Stimulated activated naive CD8-positive, alpha-beta T cell treated with anti-CD3 and anti-CD28 coated beads, Interleukin-15, Interleukin-2, amounts not matched to agents 100 ng/mL and 50 ng/mL, for 24 hours (primary cell): ENCODE results near the gene DOCK10.
"Not testable (repeated sequence)": the region's sequence is repeated elsewhere in the genome, so short reads cannot be mapped to it uniquely, and the experiment has no call there.

Experiments
- H3K27ac Mint-ChIP-seq: one replicate; pipeline ENCODE4 v1.8.0; 2021; ENCODE audit warnings: mild to moderate bottlenecking, mixed read lengths
- H3K27me3 Mint-ChIP-seq: one replicate; pipeline ENCODE4 v1.8.0; 2021; ENCODE audit warnings: mixed read lengths
- H3K36me3 Mint-ChIP-seq: one replicate; pipeline ENCODE4 v1.8.0; 2021; ENCODE audit warnings: low read depth, mixed read lengths
- H3K4me1 Mint-ChIP-seq: one replicate; pipeline ENCODE4 v1.8.0; 2021; ENCODE audit warnings: low read depth, mixed read lengths
- H3K4me3 Mint-ChIP-seq: one replicate; pipeline ENCODE4 v1.8.0; 2021; ENCODE audit warnings: mild to moderate bottlenecking, mixed read lengths
- H3K9me3 Mint-ChIP-seq: one replicate; pipeline ENCODE4 v1.8.0; 2021; ENCODE audit warnings: mixed read lengths

The DOCK10 gene

DNA sequence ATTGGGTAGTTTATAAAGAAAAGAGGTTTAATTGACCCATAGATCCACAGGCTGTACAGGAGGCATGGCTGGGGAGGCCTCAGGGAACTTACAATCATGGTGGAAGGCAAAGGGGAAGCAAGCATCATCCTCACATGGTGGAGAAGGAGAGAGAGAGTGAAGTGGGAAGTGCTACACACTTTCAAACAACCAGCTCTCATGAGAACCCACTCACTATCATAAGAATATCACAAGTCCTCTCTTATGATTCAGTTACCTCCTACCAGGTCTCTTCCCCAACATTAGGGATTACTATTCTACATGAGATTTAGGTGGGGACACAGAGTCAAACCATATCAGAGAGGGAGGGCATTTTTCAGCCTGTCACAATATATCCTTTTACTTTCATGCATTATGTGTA is 22.7 kb upstream of the DOCK10 start:
- no peak overlapping the region for H3K4me3 Mint-ChIP-seq
- no peaks in the 10 kb centered on the region for H3K27me3 Mint-ChIP-seq
- peaks cover 3% of the 10 kb centered on the region for H3K36me3 Mint-ChIP-seq
- peaks cover 23% of the 10 kb centered on the region for H3K9me3 Mint-ChIP-seq
- peaks cover 41% of the 10 kb centered on the region for H3K4me1 Mint-ChIP-seq
- peak overlapping the region; percentile 59 for H3K27ac Mint-ChIP-seq

DNA sequence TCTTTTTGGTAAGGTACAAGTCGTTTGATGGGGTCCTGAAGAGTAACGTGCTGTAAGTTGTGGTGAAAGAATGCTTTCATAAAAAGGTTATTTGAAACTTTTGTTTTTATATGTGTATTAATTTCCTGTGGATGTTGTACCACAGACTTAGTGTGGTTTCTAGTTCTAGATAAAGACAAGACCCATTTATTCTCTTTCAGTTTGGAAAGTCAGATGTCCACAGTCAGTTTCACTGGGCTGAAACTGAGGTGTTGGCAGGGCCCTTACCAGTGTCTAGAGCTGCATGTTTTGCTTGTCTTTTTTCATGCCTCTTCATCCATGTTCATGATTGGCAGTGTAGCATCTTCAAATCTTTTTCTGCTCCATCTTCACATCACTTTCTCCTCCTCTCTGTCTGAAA is 22.1 kb upstream of the DOCK10 start:
- Mint-ChIP-seq H3K4me1 (peaks cover 41% of the 10 kb centered on the region), H3K27ac (peak overlapping the region; percentile 59), H3K36me3 (peaks cover 3% of the 10 kb centered on the region), H3K4me3 (peak overlapping the region; percentile 44), H3K9me3 (peaks cover 23% of the 10 kb centered on the region), H3K27me3 (no peaks in the 10 kb centered on the region)

DNA sequence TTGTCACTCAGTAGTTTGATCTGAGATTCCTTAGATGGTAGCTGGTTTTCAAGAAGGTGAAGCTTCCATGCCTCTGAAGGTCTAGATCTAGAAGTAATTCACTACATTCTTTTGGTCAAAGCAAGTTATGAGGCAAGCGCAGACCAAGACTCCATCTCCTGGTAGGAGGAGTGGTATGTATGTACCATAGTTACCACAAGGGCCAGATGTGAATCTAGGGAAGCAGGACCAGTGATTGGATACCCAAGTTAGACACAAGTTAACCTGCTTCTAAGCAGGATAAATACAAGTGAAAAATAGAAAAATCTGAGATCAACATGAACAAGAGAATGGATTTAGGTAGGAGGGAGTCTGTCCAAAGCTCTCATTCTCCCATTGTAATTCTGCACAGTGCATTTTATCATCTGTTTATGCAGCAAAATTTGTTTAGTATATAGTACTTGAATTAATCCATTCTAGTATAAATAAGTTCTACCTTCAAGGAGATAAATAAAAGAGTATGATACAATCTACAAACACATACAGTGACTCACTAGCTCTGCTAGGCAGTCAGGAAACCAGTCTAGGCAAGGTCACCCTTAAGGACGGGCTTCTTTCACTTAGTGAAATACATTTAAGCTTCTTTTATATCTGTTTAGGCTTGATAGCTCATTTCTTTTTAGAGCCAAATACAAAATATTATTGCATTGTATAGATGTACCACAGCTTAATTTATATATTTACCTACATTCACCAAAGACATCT is 14.2 kb upstream of the DOCK10 start:
- H3K36me3 Mint-ChIP-seq: no peaks in the 10 kb centered on the region
- peaks cover 56% of the 10 kb centered on the region for H3K4me1 Mint-ChIP-seq
- H3K9me3 Mint-ChIP-seq: peaks cover 6% of the 10 kb centered on the region
- no peaks in the 10 kb centered on the region for H3K27me3 Mint-ChIP-seq
- H3K27ac Mint-ChIP-seq: no peak overlapping the region
- no peak overlapping the region for H3K4me3 Mint-ChIP-seq

DNA sequence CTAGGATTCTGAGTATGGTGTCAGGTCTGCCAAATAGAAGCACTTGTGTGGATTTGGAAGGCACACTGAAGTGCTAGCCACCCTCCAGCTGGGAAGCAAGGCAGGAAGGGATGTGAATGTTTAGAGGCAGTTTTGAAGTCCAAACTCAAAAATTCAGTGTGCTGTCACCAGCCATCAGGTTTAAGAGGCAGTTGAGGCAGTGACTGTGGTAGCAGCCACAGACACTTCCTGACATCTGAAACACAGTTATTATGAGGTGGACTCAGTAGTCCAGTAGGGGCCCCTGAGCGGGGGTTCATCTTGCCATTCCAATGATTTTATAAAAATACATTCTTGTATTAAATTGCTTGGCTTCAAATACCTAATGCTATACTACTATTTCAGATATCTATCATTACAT is 13.4 kb upstream of the DOCK10 start:
- H3K27ac Mint-ChIP-seq: no peak overlapping the region

GRCh38 chr2:225052703-225053102 is 10.4 kb upstream of the DOCK10 start:
- Mint-ChIP-seq H3K4me3 (no peak overlapping the region), H3K36me3 (no peaks in the 10 kb centered on the region), H3K27ac (peak overlapping the region; percentile 7), H3K9me3 (no peaks in the 10 kb centered on the region), H3K27me3 (no peaks in the 10 kb centered on the region), H3K4me1 (peaks cover 60% of the 10 kb centered on the region)

More for the DNA sequence above, 13.4 kb upstream of the DOCK10 start:
- Mint-ChIP-seq H3K36me3 (no peaks in the 10 kb centered on the region), H3K9me3 (peaks cover 6% of the 10 kb centered on the region), H3K4me3 (no peak overlapping the region), H3K4me1 (peaks cover 63% of the 10 kb centered on the region), H3K27me3 (no peaks in the 10 kb centered on the region)

GRCh38 chr2:225047502-225047901 is 5.2 kb upstream of the DOCK10 start:
- not testable (repeated sequence) for H3K9me3 Mint-ChIP-seq, H3K27ac Mint-ChIP-seq, H3K36me3 Mint-ChIP-seq, H3K4me3 Mint-ChIP-seq
- H3K4me1 Mint-ChIP-seq: peaks cover 23% of the 10 kb centered on the region
- peaks cover 11% of the 10 kb centered on the region for H3K27me3 Mint-ChIP-seq

DNA sequence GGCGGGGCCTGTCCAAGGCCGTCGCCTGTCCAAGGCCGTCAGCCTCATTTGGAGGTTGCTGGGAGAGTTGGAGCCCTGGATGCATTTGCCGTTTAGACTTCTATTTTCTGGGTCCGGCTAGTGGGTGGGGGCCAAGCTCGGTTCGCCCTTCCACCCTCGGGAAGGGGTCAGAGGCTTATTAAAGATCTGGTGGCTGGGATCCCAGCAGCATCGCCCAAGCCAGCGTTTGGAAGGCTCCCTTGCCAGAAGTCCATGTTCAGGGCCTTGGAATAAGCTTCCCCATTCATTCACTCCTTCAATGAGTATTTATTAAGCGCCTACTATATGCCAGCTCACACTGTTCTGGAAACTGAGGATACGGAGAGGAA is 516 bp upstream of the DOCK10 start:
- peak overlapping the region; percentile 86 for H3K27ac Mint-ChIP-seq
- H3K4me3 Mint-ChIP-seq: peak overlapping the region; percentile 78
- H3K9me3 Mint-ChIP-seq: no peaks in the 10 kb centered on the region
- H3K36me3 Mint-ChIP-seq: peaks cover 17% of the 10 kb centered on the region
- peaks cover 47% of the 10 kb centered on the region for H3K4me1 Mint-ChIP-seq
- H3K27me3 Mint-ChIP-seq: peaks cover 11% of the 10 kb centered on the region

GRCh38 chr2:225041207-225041850 is 939 bp downstream of the DOCK10 start:
- Mint-ChIP-seq H3K4me1 (peaks cover 59% of the 10 kb centered on the region), H3K27me3 (peaks cover 11% of the 10 kb centered on the region), H3K36me3 (peaks cover 24% of the 10 kb centered on the region), H3K9me3 (no peaks in the 10 kb centered on the region), H3K27ac (peak overlapping the region; percentile 99), H3K4me3 (peak overlapping the region; percentile 94)

- peak overlapping the region; percentile 94 for H3K4me3 Mint-ChIP-seq
- H3K36me3 Mint-ChIP-seq: peaks cover 29% of the 10 kb centered on the region
- H3K4me1 Mint-ChIP-seq: peaks cover 64% of the 10 kb centered on the region
- H3K27ac Mint-ChIP-seq: peak overlapping the region; percentile 99
- H3K27me3 Mint-ChIP-seq: peaks cover 11% of the 10 kb centered on the region
- no peaks in the 10 kb centered on the region for H3K9me3 Mint-ChIP-seq
Measured at GRCh38 chr2:225040856-225041206, 1.4 kb downstream of the DOCK10 start.

DNA sequence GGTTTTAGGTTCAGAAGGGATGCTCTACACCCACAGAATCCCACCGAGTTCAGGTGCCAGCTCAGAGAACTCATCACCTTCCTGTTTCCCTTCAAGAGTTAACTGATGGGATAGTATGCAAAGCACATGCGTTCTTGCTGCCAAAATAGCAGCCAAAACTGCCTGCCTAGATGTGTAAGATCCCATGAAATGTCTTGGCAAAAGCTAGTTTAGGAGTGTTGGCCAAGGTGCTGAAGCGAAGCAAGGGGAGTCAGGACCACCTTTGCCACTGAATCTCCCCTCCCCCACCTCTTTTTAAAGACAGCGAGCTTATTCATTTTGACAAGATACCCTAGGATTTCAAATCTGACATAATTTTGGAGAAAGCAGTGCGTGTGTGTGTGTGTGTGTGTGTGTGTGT is 2.1 kb downstream of the DOCK10 start:
- peak overlapping the region; percentile 94 for H3K4me3 Mint-ChIP-seq
- peaks cover 69% of the 10 kb centered on the region for H3K4me1 Mint-ChIP-seq
- H3K27ac Mint-ChIP-seq: peak overlapping the region; percentile 99
- H3K27me3 Mint-ChIP-seq: peaks cover 11% of the 10 kb centered on the region
- H3K36me3 Mint-ChIP-seq: peaks cover 34% of the 10 kb centered on the region
- no peaks in the 10 kb centered on the region for H3K9me3 Mint-ChIP-seq

GRCh38 chr2:225038231-225038523 is 4.1 kb downstream of the DOCK10 start:
- Mint-ChIP-seq H3K27ac (peak overlapping the region; percentile 99), H3K4me1 (peaks cover 86% of the 10 kb centered on the region), H3K4me3 (peak overlapping the region; percentile 94), H3K9me3 (no peaks in the 10 kb centered on the region), H3K27me3 (no peaks in the 10 kb centered on the region), H3K36me3 (peaks cover 52% of the 10 kb centered on the region)

GRCh38 chr2:225037415-225038230 is 4.6 kb downstream of the DOCK10 start:
- no peaks in the 10 kb centered on the region for H3K27me3 Mint-ChIP-seq
- no peaks in the 10 kb centered on the region for H3K9me3 Mint-ChIP-seq
- peaks cover 52% of the 10 kb centered on the region for H3K36me3 Mint-ChIP-seq
- peak overlapping the region; percentile 99 for H3K27ac Mint-ChIP-seq
- H3K4me3 Mint-ChIP-seq: peak overlapping the region; percentile 94
- peaks cover 86% of the 10 kb centered on the region for H3K4me1 Mint-ChIP-seq

DNA sequence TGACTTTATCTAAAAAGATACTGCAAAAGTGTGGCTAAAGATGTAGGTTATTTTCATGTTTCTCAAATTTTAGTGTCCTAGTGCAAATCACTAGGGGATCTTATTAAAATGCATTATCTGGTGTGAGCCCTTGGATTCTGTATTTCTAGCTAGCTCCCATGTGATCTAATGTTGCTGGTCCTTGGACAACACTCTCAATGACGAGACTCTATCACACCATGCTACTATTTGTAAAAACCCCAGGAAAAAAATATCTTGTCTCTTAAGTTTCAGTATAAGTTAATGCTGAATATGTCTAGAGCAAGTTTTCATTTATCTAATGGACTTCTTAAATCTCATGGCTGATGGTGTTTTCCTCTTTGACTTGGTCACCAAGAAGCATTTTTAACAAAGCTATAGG is 5.8 kb downstream of the DOCK10 start:
- no peak overlapping the region for H3K4me3 Mint-ChIP-seq
- no peaks in the 10 kb centered on the region for H3K27me3 Mint-ChIP-seq
- peaks cover 53% of the 10 kb centered on the region for H3K36me3 Mint-ChIP-seq
- H3K27ac Mint-ChIP-seq: no peak overlapping the region
- no peaks in the 10 kb centered on the region for H3K9me3 Mint-ChIP-seq
- peaks cover 98% of the 10 kb centered on the region for H3K4me1 Mint-ChIP-seq

GRCh38 chr2:225033440-225034318 is 8.6 kb downstream of the DOCK10 start:
- no peaks in the 10 kb centered on the region for H3K27me3 Mint-ChIP-seq
- no peak overlapping the region for H3K4me3 Mint-ChIP-seq
- H3K36me3 Mint-ChIP-seq: peaks cover 47% of the 10 kb centered on the region
- no peaks in the 10 kb centered on the region for H3K9me3 Mint-ChIP-seq
- H3K27ac Mint-ChIP-seq: peak overlapping the region; percentile 67
- peaks cover 91% of the 10 kb centered on the region for H3K4me1 Mint-ChIP-seq
